Fibroblast of skin of abdomen (primary cell): ENCODE results near the gene DHFR.
A peak's percentile ranks its signal among the peaks of the same experiment; 100 is the strongest.

ENCODE experiments used
- DNase-seq: peaks from one replicate; pipeline ENCODE4 v3.0.0-alpha.2; 2013

DHFR gene

GRCh38 chr5:80654054-80654390 is 761 bp downstream of the DHFR start:
- no peak for DNase-seq

GRCh38 chr5:80653502-80653901 is 1.3 kb downstream of the DHFR start:
- no peak for DNase-seq

- DNase-seq = no peak
These were observed 7.9 kb downstream of the DHFR start for GRCh38 chr5:80646926-80647325.

- DNase-seq = no peak
These were observed 9.9 kb downstream of the DHFR start for GRCh38 chr5:80644900-80645299.

- DNase-seq = no peak
These were observed 13.4 kb downstream of the DHFR start for GRCh38 chr5:80641353-80641752.

GRCh38 chr5:80634193-80634592 is 20.6 kb downstream of the DHFR start:
- DNase-seq = no peak

GRCh38 chr5:80632700-80633099 is 22.1 kb downstream of the DHFR start:
- DNase-seq = no peak

GRCh38 chr5:80631278-80632259 is 23.2 kb downstream of the DHFR start:
- DNase-seq = no peak

- DNase-seq = no peak
These were observed 25.5 kb downstream of the DHFR start for GRCh38 chr5:80629281-80629680.

GRCh38 chr5:80625230-80625629 is 29.6 kb downstream of the DHFR start:
- no peak for DNase-seq

GRCh38 chr5:80623999-80624398 is 30.8 kb downstream of the DHFR start:
- no peak for DNase-seq

- no peak for DNase-seq
These were observed 32.0 kb downstream of the DHFR start for GRCh38 chr5:80622756-80623155.

GRCh38 chr5:80620211-80620610 is 34.6 kb downstream of the DHFR start:
- DNase-seq = peak; percentile 42

GRCh38 chr5:80619086-80619485 is 35.7 kb downstream of the DHFR start:
- DNase-seq = no peak

GRCh38 chr5:80618438-80618837 is 36.3 kb downstream of the DHFR start:
- no peak for DNase-seq

- DNase-seq = no peak
These were observed 39.4 kb downstream of the DHFR start for GRCh38 chr5:80615266-80615914.

- DNase-seq = no peak
These were observed 45.1 kb downstream of the DHFR start for GRCh38 chr5:80609692-80610091.

GRCh38 chr5:80608731-80609130 is 46.1 kb downstream of the DHFR start:
- no peak for DNase-seq

- no peak for DNase-seq
These were observed 47.0 kb downstream of the DHFR start for GRCh38 chr5:80607832-80608231.

- DNase-seq = no peak
These were observed 47.4 kb downstream of the DHFR start for GRCh38 chr5:80607343-80607742.

GRCh38 chr5:80600943-80601693 is 53.7 kb downstream of the DHFR start:
- DNase-seq = no peak

- DNase-seq = no peak
These were observed 57.3 kb downstream of the DHFR start for GRCh38 chr5:80597500-80597899.

- no peak for DNase-seq
These were observed 60.0 kb downstream of the DHFR start for GRCh38 chr5:80594810-80595209.
